K562 (cell line): ENCODE measurements around the gene USP10.

Experiments used
- ATF6 ChIP-seq: sonication (generic); formaldehyde crosslinking; IDR thresholded peaks from 2 replicates; pipeline ENCODE4 v1.4.0; 2020; ENCODE audit warnings: mild to moderate bottlenecking, missing genetic modification reagents
- EZH2 ChIP-seq: IDR thresholded peaks from 2 replicates; pipeline ENCODE4 v1.6.1; 2012; ENCODE audit warnings: low read depth, mild to moderate bottlenecking, inconsistent platforms, low read length, borderline replicate concordance
- JUND ChIP-seq, 2 experiments: IDR thresholded peaks; 2 replicates in 1 of 2; 3 replicates in 1 of 2; pipeline ENCODE4 v1.6.1; 2011; ENCODE audit warnings: borderline replicate concordance in 2 of 2, low read depth in 2 of 2, low read length in 2 of 2, improper control_type of control experiment in 1 of 2, missing biosample characterization in 1 of 2, missing genetic modification characterization in 1 of 2, missing genetic modification reagents in 1 of 2
- MECOM ChIP-seq: fragments of 250-450 bp; sonication (Bioruptor Pico); IDR thresholded peaks from 2 replicates; pipeline ENCODE4 v1.8.0; 2022; ENCODE audit warnings: inconsistent platforms
- MYBL2 ChIP-seq, 2 experiments: fragments of 450-650 bp in 1 of 2; sonication (generic) in 1 of 2; formaldehyde crosslinking in 1 of 2; IDR thresholded peaks; 2 replicates each; pipeline versions ENCODE4 v1.6.1 to v1.8.1; 2017 to 2022; ENCODE audit warnings: borderline replicate concordance in 1 of 2, inconsistent platforms in 1 of 2, low read depth in 1 of 2, mild to moderate bottlenecking in 1 of 2, missing genetic modification reagents in 1 of 2, moderate library complexity in 1 of 2
- NFATC3 ChIP-seq: fragments of 450-650 bp; IDR thresholded peaks from 2 replicates; pipeline ENCODE4 v1.6.1; 2017; ENCODE audit warnings: mild to moderate bottlenecking
- TFE3 ChIP-seq: fragments of 450-650 bp; formaldehyde crosslinking; IDR thresholded peaks from 2 replicates; pipeline ENCODE4 v1.4.0; 2020; ENCODE audit warnings: mild to moderate bottlenecking, mixed read lengths
- ZBTB8A ChIP-seq: fragments of 450-650 bp; IDR thresholded peaks from 2 replicates; pipeline ENCODE4 v1.6.1; 2018; ENCODE audit warnings: mild to moderate bottlenecking, moderate library complexity; ENCODE audit not compliant: partially characterized antibody

GRCh38 chr16:84703681-84704080, 3.9 kb downstream of the USP10 start:
- TF ChIP-seq JUND (IDR thresholded peaks at IDR 0.05; ENCODE audit: borderline replicate concordance, low read depth, low read length) (no peak), JUND (tag; IDR thresholded peaks at IDR 0.05; ENCODE audit: borderline replicate concordance, low read depth, low read length) (no peak), MECOM (CRISPR knock-in tag) (no peak), MYBL2 (IDR thresholded peaks at IDR 0.05; ENCODE audit: low read depth) (no peak), MYBL2 (CRISPR knock-in tag; IDR thresholded peaks at IDR 0.05; ENCODE audit: borderline replicate concordance) (no peak), ATF6 (CRISPR knock-in tag) (no peak), ZBTB8A (no peak), EZH2 (no peak), TFE3 (CRISPR knock-in tag) (no peak), NFATC3 (no peak)
